Liver (tissue), 3 donors: ENCODE data around the gene NKAIN2.

Source experiments
- CTCF ChIP-seq: fragments of 150-350 bp; IDR thresholded peaks from 2 replicates; pipeline ENCODE4 v1.5.1; 2017; ENCODE audit warnings: improper control_type of control experiment, low read depth, low read length; ENCODE audit not compliant: missing input control
- FOXA1 ChIP-seq: IDR thresholded peaks from 2 replicates; pipeline ENCODE4 v1.6.1; 2016; ENCODE audit warnings: antibody characterized with exemption
- GABPA ChIP-seq, 2 donors: IDR thresholded peaks in 1 of 2; conservative IDR thresholded peaks in 1 of 2; 2 replicates each; pipeline ENCODE4 v1.6.1; 2016; ENCODE audit warnings: antibody characterized with exemption in 2 of 2, mild to moderate bottlenecking in 1 of 2, moderate library complexity in 1 of 2
- HNF4G ChIP-seq: IDR thresholded peaks from 2 replicates; pipeline ENCODE4 v1.6.1; 2016; ENCODE audit warnings: antibody characterized with exemption
- JUND ChIP-seq, 2 donors: IDR thresholded peaks; 2 replicates each; pipeline ENCODE4 v1.6.1; 2016; ENCODE audit warnings: antibody characterized with exemption in 2 of 2
- MAX ChIP-seq: IDR thresholded peaks from 2 replicates; pipeline ENCODE4 v1.6.1; 2016; ENCODE audit warnings: antibody characterized with exemption
- RAD21 ChIP-seq, 2 donors: IDR thresholded peaks; 2 replicates each; pipeline ENCODE4 v1.6.1; 2016; ENCODE audit warnings: antibody characterized with exemption in 2 of 2, mild to moderate bottlenecking in 2 of 2
- REST ChIP-seq: IDR thresholded peaks from 2 replicates; pipeline ENCODE4 v1.6.1; 2016; ENCODE audit warnings: antibody characterized with exemption, mild to moderate bottlenecking
- SP1 ChIP-seq: IDR thresholded peaks from 2 replicates; pipeline ENCODE4 v1.6.1; 2018; ENCODE audit warnings: antibody characterized with exemption, mild to moderate bottlenecking
- TAF1 ChIP-seq: conservative IDR thresholded peaks from 2 replicates; pipeline ENCODE4 v1.6.1; 2016; ENCODE audit warnings: antibody characterized with exemption, mild to moderate bottlenecking
- YY1 ChIP-seq: IDR thresholded peaks from 2 replicates; pipeline ENCODE4 v1.6.1; 2016; ENCODE audit warnings: antibody characterized with exemption, mild to moderate bottlenecking
- donor health status: healthy.
- donor health status: healthy.

GRCh38 chr6:124056407-124057334 lies 253.0 kb downstream of the NKAIN2 start:
- TF ChIP-seq TAF1 (no peak), FOXA1 (no peak), CTCF (no peak), RAD21 (IDR thresholded peaks at IDR 0.05) (no peak), REST (no peak), GABPA (IDR thresholded peaks at IDR 0.05 in 1 of 2, conservative IDR thresholded peaks at IDR 0.05 in 1 of 2) (no peak), SP1 (no peak), JUND (IDR thresholded peaks at IDR 0.05) (no peak), MAX (no peak), HNF4G (no peak), YY1 (no peak)
